Limb (tissue), 2 donors: Measurements from ENCODE around the gene SRGAP2C.
"Not testable (repeated sequence)": the region's sequence is repeated elsewhere in the genome, so short reads cannot be mapped to it uniquely, and the experiment has no call there.

Source experiments
- DNase-seq, 2 donors: peaks; one replicate each; pipeline ENCODE4 v3.0.0-alpha.2; 2016; ENCODE audit errors: extremely low spot score in 2 of 2

Gene SRGAP2C

DNA sequence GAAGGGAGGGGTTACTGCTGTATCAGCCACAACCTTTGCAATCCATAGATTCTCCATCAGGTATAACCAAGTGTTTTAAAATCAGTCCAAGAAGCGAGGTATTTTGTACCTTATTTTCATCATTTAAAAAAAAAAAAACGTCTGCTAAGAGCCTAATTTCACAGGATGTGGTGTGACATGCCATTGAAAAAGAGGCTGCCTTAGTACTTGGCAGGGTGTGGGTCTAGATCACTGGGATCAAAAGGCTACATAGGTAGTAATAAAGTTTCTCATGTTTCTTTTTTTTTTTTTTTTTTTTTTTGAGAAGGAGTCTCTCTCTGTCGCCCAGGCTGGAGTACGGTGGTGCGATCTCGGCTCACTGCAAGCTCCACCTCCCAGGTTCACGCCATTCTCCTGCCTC, 192.2 kb downstream of the SRGAP2C start:
- DNase-seq, result not testable (repeated sequence)

GRCh38 chr1:121378757-121379156, 194.0 kb downstream of the SRGAP2C start:
- not testable (repeated sequence) for DNase-seq

DNA sequence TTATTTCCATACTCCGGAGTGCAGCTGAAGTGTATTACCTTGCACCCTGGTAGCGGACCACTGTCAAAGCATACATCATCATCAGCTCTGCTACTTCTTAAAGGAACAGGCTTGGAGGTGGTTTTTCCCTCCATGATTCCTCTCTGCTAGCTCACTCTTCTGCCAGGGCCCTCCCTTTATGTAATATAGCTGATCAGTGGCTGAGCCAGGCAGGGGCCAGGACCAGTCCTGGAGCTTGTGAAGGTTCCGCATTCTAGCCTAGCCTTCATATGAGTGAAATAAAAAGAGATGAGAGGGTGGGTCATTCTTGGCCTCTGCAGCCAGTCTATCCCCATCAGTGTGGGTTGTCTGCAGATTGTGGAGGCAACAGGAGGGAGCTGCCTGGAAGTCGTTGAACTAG, 200.0 kb downstream of the SRGAP2C start:
- DNase-seq, result peak in 1 of 2 donors; percentile 19

- not testable (repeated sequence) for DNase-seq
These were observed 200.4 kb downstream of the SRGAP2C start for GRCh38 chr1:121385162-121385561.

GRCh38 chr1:121385563-121386288, 201.0 kb downstream of the SRGAP2C start:
- DNase-seq, result not testable (repeated sequence)

DNA sequence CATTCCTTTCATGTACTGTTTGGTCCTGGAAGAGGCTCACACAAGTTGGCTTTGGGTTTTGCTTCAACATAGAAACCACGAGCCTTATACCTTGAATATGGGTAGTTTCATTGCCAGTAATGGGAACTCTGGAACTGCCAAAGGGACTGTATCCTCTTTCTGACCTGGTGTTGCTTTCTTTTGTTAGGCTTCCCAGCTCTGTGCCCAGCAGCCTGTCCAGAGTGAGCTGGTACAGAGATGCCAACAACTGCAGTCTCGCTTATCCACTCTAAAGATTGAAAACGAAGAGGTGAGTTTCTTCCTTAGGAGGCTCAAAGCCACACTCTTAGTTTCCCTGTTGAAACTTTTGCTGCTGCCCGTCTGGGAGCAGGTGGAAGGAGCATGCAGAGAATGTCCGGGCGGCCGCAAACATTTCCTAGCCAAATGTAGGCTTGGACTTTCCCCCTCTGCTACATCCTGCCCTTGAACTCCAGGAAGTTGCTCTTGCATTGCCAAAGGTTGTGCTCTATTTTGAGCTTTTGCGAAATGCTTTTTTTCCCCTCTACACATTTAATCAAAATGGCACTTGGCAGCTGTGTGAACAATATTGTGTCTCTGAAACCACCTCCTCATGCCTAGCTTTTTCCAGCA, 201.7 kb downstream of the SRGAP2C start:
- not testable (repeated sequence) for DNase-seq

GRCh38 chr1:121389895-121390560, 205.3 kb downstream of the SRGAP2C start:
- DNase-seq, result not testable (repeated sequence)

- DNase-seq, result not testable (repeated sequence)
These were observed 207.4 kb downstream of the SRGAP2C start for GRCh38 chr1:121392130-121392529.

GRCh38 chr1:121395718-121396201, 211.0 kb downstream of the SRGAP2C start:
- DNase-seq, result peak in 1 of 2 donors; percentile 52

GRCh38 chr1:121396335-121397081, 211.7 kb downstream of the SRGAP2C start:
- DNase-seq, result peak in 1 of 2 donors; percentile 50

GRCh38 chr1:121397101-121397500, 212.3 kb downstream of the SRGAP2C start:
- not testable (repeated sequence) for DNase-seq

DNA sequence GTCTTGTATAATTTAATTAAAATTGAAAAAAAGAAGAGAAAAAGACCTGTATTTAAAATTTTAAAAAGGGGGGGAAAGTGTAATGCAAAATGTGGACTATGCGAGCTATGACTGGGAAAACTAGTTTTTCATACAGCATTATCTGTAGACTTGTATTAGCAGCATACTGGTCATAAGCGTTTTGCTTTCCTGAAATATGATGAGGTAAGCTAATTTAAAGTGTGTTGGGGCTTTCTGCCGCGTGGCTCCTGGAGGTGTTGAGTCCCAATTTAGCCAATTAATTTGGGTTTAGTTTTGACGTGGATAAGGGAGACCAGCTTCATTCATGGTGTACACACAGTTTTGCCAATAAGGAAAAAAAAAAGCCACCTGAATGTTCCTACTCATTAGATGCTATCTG, 214.4 kb downstream of the SRGAP2C start:
- DNase-seq, result not testable (repeated sequence)

DNA sequence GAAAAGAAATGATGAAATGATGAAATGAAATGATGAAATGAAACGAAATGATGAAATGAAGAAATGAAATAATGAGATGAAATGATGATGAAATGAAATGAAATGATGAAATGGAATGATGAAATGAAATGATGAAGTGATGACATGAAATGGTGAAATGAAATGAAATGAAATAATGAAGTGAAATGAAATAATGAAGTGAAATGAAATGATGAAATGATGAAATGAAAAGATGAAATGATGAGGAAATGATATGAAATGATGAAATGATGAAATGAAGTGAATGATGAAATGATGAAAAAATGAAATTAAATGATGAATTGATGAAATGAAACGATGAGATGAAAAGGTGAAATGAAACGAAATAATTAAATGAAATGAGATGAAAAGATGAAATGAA, 215.3 kb downstream of the SRGAP2C start:
- not testable (repeated sequence) for DNase-seq

- not testable (repeated sequence) for DNase-seq
These were observed 216.0 kb downstream of the SRGAP2C start for GRCh38 chr1:121400541-121401310.

DNA sequence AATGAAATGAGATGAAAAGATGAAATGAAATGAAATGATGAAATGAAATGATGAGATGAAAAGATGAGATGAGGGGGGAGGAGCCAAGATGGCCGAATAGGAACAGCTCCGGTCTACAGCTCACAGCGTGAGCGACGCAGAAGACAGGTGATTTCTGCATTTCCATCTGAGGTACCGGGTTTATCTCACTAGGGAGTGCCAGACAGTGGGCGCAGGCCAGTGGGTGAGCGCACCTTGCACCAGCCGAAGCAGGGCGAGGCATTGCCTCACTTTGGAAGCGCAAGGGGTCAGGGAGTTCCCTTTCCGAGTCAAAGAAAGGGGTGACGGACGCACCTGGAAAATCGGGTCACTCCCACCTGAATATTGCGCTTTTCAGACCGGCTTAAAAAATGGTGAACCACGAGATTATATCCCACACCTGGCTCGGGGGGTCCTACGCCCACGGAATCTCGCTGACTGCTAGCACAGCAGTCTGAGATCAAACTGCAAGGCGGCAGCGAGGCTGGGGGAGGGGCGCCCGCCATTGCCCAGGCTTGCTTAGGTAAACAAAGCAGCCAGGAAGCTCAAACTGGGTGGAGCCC, 216.7 kb downstream of the SRGAP2C start:
- DNase-seq, result not testable (repeated sequence)

- not testable (repeated sequence) for DNase-seq
These were observed 218.5 kb downstream of the SRGAP2C start for GRCh38 chr1:121403254-121403653.

DNA sequence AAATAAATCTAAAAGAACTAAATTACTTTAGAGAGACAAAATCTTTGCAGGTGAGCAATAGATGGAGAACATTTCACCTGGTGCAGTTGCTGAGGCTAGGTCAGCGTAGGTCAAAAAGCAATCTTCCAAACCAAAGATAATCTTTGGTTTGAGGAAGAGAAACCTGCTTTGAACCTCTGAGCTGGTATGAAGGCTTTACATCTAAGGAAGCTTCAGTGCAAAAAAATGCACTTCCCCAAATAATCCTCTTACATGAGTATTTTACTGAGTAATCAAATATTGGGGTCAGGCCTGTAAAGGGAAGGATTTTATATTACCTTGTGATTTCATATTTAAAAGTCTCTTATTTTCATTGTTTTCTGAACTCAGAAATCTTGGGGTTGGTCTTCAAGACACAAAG, 223.6 kb downstream of the SRGAP2C start:
- DNase-seq, result no peak

DNA sequence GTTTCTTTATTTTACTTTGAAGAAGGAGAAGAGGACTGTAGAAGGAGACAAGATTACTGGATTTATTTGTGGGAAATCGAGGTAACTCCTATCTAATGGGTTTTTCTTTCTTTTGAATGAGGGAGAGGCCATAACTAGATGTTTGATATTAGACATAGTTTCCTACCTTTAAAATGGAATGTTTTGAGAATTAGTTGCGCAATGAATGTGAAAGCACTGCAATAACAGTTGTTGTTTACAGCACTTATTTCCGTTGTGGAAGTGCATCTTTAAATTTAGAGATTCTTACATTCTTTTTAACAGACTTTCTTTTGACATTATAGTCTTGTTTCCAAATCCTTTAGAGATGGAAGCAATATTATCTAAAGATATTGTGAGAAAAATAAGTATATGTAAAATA, 229.0 kb downstream of the SRGAP2C start:
- no peak for DNase-seq

GRCh38 chr1:121414905-121415304, 230.1 kb downstream of the SRGAP2C start:
- DNase-seq, result no peak

GRCh38 chr1:121417325-121417923, 232.6 kb downstream of the SRGAP2C start:
- DNase-seq, result no peak
